Ascending aorta (tissue), 2 donors: ENCODE measurements around the gene ELFN1. TPM values are rescaled to one million over a fixed set of nuclear protein-coding genes. Genes with fewer than 3 reads are reported as not detected.

Experiments used
- DNase-seq, 2 donors: peaks; one replicate each; pipeline ENCODE4 v3.0.0-alpha.2; 2019; ENCODE audit warnings: low spot score in 2 of 2
- H3K27ac ChIP-seq, 2 donors: fragments of 200-600 bp; sonication (generic); one replicate each; pipeline ENCODE4 v1.5.1; 2016 to 2017; ENCODE audit warnings: mild to moderate bottlenecking in 1 of 2
- H3K27me3 ChIP-seq: fragments of 200-600 bp; sonication (generic); one replicate; pipeline ENCODE4 v1.5.1; 2017
- H3K36me3 ChIP-seq, 2 donors: fragments of 200-600 bp; sonication (generic); one replicate each; pipeline ENCODE4 v1.5.1; 2016
- H3K4me1 ChIP-seq, 2 donors: fragments of 200-600 bp; sonication (generic); one replicate each; pipeline ENCODE4 v1.5.1; 2016 to 2017; ENCODE audit warnings: mild to moderate bottlenecking in 1 of 2
- H3K4me3 ChIP-seq, 2 donors: fragments of 200-600 bp; sonication (generic); one replicate each; pipeline ENCODE4 v1.5.1; 2016 to 2017; ENCODE audit warnings: mild to moderate bottlenecking in 1 of 2
- H3K9me3 ChIP-seq, 2 donors: fragments of 200-600 bp; sonication (generic); one replicate each; pipeline ENCODE4 v1.5.1; 2016
- CTCF ChIP-seq, 3 experiments: fragments of 200-600 bp in 2 of 3; fragments of 450-650 bp in 1 of 3; sonication (generic) in 2 of 3; IDR thresholded peaks; one replicate each; pipeline ENCODE4 v1.5.1; 2016 to 2019; ENCODE audit warnings: antibody characterized with exemption in 3 of 3, mild to moderate bottlenecking in 1 of 3, moderate library complexity in 1 of 3
- intact Hi-C: fragments of 100-400 bp; cut with DNase I; formaldehyde crosslinking; loops from one replicate; pipeline ENCODE4 v1.15.1; 2023
- total RNA-seq: library from RNA; depleted of rRNA; stranded (reverse); fragments of >200 nt; gene quantifications from one replicate; pipeline ENCODE4 v1.1.0, GENCODE V29; 2016

The ELFN1 gene
- total RNA-seq, 1 donor from 2014 or later, result 7.3 TPM

- TF ChIP-seq CTCF (IDR thresholded peaks at IDR 0.05), result no peak
- Histone ChIP-seq H3K27ac (no peak overlapping the region), H3K4me1 (no peaks in the 10 kb centered on the region), H3K36me3 (no peaks in the 10 kb centered on the region), H3K4me3 (no peak overlapping the region), H3K27me3 (no peaks in the 10 kb centered on the region), H3K9me3 (peaks cover 0 to 5% of the 10 kb centered on the region in 2 donors)
- intact Hi-C loops, result no loop called here
- DNase-seq, result no peak
Observed at GRCh38 chr7:1725199-1725690, 55.2 kb downstream of the ELFN1 start.

- no peaks in the 10 kb centered on the region for H3K4me1 ChIP-seq
- intact Hi-C loops, result no loop called here
- H3K4me3 ChIP-seq, result no peak overlapping the region
- H3K36me3 ChIP-seq, result no peaks in the 10 kb centered on the region
- no peak for DNase-seq
- no peak for TF ChIP-seq CTCF (IDR thresholded peaks at IDR 0.05)
- no peaks in the 10 kb centered on the region for H3K27me3 ChIP-seq
- peaks cover 0 to 13% of the 10 kb centered on the region in 2 donors for H3K9me3 ChIP-seq
- H3K27ac ChIP-seq, result no peak overlapping the region
Observed at GRCh38 chr7:1725766-1726630, 55.9 kb downstream of the ELFN1 start.

GRCh38 chr7:1727079-1727478, 57.0 kb downstream of the ELFN1 start:
- Histone ChIP-seq H3K27ac (no peak overlapping the region), H3K36me3 (no peaks in the 10 kb centered on the region), H3K4me1 (no peaks in the 10 kb centered on the region), H3K9me3 (peaks cover 0 to 17% of the 10 kb centered on the region in 2 donors), H3K27me3 (no peaks in the 10 kb centered on the region), H3K4me3 (no peak overlapping the region)
- no peak for TF ChIP-seq CTCF (IDR thresholded peaks at IDR 0.05)
- intact Hi-C loops, result no loop called here
- DNase-seq, result no peak

- no peak for DNase-seq
- no peak for TF ChIP-seq CTCF (IDR thresholded peaks at IDR 0.05)
- H3K4me1 ChIP-seq, result no peaks in the 10 kb centered on the region
Observed at GRCh38 chr7:1727812-1728570, 57.9 kb downstream of the ELFN1 start.

GRCh38 chr7:1729183-1729582, 59.1 kb downstream of the ELFN1 start:
- Histone ChIP-seq H3K9me3 (peaks cover 0 to 17% of the 10 kb centered on the region in 2 donors), H3K36me3 (no peaks in the 10 kb centered on the region), H3K27me3 (no peaks in the 10 kb centered on the region), H3K4me3 (no peak overlapping the region), H3K27ac (no peak overlapping the region), H3K4me1 (no peaks in the 10 kb centered on the region)
- TF ChIP-seq CTCF (IDR thresholded peaks at IDR 0.05), result no peak
- no peak for DNase-seq
- intact Hi-C loops, result no loop called here

More at GRCh38 chr7:1727812-1728570, 57.9 kb downstream of the ELFN1 start:
- intact Hi-C loops, result no loop called here
- no peaks in the 10 kb centered on the region for H3K36me3 ChIP-seq
- H3K27me3 ChIP-seq, result no peaks in the 10 kb centered on the region
- no peak overlapping the region for H3K4me3 ChIP-seq
- no peak overlapping the region for H3K27ac ChIP-seq
- H3K9me3 ChIP-seq, result peaks cover 0 to 17% of the 10 kb centered on the region in 2 donors
